ENCODE data around the gene RBM33.
A peak's percentile ranks its signal among the peaks of the same experiment; 100 is the strongest.

RBM33 gene

DNA sequence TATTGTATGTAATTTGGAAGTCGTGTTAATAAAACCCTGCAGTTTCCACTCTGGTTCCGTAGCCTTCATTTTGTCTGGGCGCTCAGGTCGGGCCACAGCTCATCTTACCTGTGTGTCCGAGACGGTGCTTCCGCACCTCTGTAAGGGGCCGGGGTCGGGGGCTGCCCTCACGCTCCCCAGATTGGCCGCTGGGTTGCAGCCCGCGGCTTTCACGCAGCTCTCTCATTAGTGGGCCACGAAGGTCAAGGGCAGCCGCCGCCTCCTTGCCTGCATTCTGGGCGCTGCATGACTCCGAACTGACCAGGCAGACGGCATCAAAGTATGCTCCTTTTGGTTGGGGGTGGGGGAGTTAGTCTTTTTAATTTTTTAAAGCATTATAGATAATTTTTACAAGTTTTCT lies 137.0 kb downstream of the RBM33 start:
- DNase-seq: no peak

GRCh38 chr7:155782466-155782865 lies 138.0 kb downstream of the RBM33 start:
- no peak for DNase-seq

DNA sequence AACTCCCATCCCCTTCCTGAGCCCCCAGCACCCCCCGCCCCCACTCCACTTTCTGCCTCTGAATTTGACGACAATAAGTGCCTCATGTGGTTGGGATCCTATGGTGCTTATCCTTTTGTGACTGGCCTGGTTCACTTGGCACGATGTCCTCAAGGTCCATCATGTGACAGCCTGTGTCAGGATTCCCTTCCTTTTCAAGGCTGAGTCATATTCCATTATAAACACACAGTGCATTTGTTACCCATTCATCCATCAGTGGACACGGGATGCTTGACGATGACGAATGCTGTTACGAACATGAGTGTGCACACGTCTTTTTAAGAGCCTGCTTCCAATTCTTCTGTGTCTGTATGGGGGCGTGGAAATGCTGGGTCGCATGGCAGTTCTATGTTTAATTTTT lies 141.1 kb downstream of the RBM33 start:
- DNase-seq: no peak

DNA sequence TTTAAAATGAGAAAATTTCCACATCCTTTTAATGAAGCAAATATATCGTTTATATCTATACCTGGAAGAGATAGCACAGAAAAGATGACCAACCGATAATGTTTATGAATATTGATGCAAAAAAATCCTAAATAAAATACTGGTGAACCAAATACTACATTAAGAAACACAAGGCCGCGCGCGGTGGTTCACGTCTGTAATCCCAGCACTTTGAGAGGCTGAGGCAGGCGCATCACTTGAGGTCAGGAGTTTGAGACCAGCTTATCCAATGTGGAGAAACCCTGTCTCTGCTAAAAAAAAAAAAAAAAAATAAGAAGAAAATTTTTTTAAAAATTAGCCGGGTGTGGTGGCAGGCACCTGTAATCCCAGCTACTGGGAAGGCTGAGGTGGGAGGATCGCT lies 142.0 kb downstream of the RBM33 start:
- no peak for DNase-seq

DNA sequence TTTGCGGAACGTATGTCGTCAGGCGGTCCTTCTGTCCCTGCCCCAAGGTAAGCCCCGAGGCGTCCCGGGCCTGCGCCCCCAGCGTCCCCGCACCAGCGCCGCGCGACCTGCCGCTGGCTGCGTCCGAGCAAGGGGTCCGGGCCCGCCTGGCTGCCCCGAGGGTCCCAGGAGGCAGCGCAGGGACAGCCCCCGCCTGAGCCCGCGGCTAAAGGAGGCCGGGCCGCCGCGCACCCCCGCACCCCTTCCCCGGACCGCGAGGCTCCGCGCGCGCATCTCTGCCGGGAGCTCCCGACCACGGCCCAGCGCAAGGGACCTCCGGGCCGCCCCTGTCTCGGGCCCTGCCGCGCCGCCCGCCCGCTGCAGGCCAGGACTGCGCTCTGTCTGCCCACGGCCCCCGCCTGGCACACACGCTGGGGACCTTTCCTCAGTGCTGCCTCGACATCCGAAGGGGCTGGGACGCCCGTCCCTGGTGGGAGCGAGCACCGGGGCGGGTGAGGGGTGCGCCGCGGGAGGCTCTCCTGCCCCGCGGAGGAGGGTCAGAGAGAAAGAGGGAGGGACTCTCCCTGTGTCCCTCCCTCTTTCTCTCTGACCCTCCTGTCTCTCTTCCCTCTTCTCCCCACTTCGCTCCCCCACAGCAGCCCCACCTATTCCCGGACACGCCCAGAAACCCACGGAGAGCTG lies 142.8 kb downstream of the RBM33 start:
- DNase-seq: no peak

- DNase-seq: no peak
Measured at GRCh38 chr7:155788616-155789000, 144.1 kb downstream of the RBM33 start.

GRCh38 chr7:155789001-155789725 lies 144.7 kb downstream of the RBM33 start:
- DNase-seq: no peak

GRCh38 chr7:155790666-155791065 lies 146.2 kb downstream of the RBM33 start:
- DNase-seq: no peak

DNA sequence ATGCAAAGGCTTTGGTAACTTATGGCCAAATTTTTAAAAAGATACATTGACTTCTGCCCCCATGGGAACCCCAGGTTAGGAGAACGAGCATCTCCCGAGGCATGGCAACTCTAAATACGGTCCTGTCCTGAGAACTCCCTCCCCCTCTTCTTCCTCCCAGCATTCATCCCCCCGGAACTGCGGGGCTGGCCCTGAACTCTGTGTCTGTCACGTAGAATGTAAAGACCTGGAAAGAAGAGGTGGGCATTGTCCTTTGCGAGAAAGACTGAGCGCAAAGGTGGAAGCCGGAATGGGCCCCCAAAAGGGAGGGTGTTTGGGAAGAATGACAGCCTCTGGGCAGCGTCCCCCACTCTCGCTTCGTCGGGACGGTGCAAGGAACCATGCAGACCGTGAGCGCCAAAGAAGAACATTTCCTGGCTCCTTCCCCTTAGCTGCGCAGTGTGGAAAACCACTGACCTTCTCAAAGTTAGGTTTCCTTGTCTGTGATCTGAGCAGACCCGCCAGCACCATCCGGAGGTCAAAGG lies 146.8 kb downstream of the RBM33 start:
- no peak for DNase-seq

GRCh38 chr7:155791836-155792235 lies 147.4 kb downstream of the RBM33 start:
- no peak for DNase-seq

GRCh38 chr7:155792315-155792960 lies 148.0 kb downstream of the RBM33 start:
- no peak for DNase-seq

DNA sequence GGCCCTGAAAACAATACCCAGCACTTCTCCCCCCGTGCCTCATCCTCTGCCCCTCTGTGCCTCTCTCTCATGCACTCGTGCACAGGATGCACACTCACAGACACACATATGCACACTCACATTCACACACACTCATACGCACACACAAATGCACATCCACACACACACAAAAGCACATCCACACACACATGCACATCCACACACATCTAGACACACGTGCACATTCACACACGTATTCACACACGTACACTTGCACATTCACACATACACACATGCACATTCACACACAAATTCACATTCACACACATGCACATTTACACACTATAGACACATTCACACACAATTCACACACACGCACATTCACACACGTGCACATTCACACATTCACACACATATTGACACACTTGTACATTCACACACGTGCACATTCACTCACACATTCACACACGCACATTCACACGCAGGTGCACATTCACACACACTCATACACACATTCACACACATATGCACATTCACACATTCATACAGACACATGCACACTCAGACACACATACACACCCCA lies 148.6 kb downstream of the RBM33 start:
- DNase-seq: no peak

- DNase-seq: no peak
Measured at GRCh38 chr7:155793720-155794119, 149.3 kb downstream of the RBM33 start.

DNA sequence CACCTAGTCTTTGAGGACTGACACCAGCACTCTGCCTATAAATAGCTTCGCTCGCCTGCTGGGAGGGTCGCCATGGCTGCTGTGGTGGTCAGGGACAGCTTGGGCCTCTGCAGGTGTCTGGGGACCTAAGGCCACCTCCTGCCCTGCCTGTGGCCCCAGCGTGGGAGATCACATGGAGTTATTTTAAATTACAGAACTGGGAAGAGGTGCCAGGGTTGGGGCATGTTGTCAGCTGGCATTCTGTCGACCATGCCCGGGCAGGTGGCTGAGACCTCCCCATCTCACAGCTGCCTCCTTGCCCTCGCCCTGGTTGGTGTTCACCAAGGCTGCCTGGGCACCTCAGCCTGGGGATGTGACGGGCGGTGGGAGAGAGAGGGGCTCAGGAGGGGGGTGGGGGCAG lies 149.7 kb downstream of the RBM33 start:
- no peak for DNase-seq

DNA sequence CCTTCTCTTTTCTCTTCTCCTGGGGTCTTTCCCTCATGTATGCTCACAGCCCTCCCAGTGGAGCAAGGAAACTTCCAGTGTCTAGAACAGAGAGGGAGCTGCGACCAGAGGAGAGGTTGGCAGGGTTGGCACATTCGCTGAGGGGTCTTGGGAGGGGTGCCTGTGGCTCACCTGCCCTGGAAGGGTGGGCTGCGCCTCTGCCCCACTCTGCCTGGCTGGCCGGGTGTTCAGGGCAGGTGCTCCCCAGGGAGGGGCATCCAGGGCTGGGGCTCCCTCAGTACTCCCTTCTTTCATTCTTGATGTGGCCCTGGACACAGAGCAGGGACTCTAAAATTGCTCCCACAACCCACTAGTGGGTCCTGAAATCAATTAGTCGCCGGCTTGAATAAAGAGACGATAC lies 150.9 kb downstream of the RBM33 start:
- DNase-seq: no peak

DNA sequence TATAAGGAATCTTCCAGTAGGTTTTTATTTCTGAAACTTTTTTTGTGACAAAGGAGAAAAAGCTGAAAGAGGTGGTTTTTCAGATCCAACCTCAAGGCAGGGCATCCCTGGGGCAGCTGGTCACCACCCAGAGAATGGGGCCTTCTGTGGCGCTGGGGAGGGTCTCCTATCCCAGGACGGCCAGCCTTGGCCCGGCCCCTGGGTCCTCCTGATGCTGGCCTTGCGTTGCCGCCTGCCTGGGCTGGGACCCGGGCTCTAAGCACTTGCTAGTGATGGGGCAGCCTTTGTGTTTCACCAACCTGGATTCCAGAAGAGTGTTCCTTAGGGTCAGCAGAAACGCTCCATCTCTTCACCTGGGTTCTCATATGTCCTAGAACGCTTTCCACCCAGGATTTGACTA lies 151.5 kb downstream of the RBM33 start:
- no peak for DNase-seq

DNA sequence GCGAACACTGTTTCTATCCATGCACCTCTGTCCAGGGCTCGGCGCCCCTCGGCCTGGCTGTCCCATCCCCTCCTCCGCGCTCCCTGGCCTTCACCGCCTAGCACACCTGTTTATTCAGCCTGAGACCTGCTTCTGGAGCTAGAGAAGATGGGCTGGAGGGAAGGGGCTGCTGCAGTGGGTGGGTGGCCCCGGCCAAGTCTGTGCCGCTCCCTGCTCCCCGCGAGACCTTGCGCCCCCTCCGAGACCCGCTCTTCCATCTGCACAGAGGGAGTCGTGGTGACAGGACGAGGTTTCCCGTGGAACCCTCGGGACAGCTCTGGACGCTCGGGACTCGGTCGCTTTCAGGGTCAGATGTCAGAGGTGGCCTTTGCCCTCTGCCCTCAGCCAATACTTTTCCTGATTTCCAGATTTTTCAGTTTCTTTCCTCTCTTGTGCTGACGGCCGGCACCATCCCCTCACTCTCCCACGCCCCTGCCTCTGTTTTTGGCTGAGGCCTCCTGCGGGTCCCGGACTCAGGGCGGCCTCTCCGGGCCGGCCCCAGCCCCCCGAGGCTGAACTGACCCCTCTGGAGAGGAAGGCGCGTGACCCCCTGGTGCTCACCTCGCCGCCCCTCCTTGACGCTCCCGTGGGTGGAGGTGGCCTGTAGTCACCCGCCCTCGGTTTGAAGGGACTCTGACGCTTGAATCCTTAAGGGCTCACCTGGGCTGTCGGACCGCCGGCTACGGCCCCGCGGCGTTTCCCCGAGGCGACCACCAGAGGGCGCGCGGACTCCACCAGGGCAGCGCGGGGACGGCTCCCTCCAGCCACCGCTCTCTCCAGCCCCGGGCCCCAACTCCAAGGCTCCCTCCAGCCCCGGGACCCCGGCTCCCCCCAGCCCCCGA lies 152.2 kb downstream of the RBM33 start:
- DNase-seq: no peak

GRCh38 chr7:155797262-155798250 lies 153.1 kb downstream of the RBM33 start:
- no peak for DNase-seq

DNA sequence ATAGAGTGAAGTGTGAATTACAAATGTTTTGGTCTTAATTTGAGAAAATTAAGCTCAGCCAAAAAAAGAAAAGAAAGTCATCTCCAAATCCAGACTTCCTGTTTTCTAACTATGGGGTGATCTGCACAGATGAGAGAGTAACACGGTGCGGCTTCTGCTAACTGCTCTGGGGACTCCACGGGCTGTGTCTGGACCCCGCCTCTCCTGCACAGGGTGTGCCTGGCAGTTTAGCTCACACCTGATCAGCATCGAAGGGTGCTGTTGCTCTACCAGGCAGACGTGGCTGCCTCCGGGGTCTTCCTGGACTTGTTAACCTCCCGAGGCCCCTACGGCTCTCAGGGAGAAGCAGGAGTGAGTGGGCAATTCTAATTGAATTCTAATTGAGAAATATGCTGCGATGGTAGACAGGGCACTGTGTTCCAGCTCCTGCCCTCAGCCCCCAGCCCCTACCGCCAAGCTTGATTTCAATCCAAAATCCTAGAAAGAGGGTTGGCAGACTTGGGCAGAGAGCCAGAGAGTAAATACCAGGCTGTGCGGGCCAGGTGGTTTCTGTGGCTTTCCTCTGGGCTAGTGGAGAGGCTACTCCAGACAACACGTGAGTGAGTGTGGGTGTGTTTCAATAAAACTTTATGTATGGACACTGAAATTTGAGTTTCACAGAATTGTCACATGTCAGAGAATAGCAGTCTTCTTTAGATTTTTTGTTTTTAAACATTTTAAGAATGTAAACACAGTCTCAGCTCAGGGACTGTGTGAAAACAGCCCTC lies 154.4 kb downstream of the RBM33 start:
- DNase-seq: peak; percentile 24

GRCh38 chr7:155799514-155799913 lies 155.1 kb downstream of the RBM33 start:
- no peak for DNase-seq

GRCh38 chr7:155800301-155800700 lies 155.8 kb downstream of the RBM33 start:
- no peak for DNase-seq
